NCI-H146 treated with DMSO at 0.1 percent for 48 hours (cell line): ENCODE data around the gene FNDC11.
"Not testable (repeated sequence)": the region's sequence is repeated elsewhere in the genome, so short reads cannot be mapped to it uniquely, and the experiment has no call there.

ENCODE experiments used
- DNase-seq: peaks from one replicate; lab custom pipeline; 2025; ENCODE audit not compliant: unreplicated experiment; lab: John Stamatoyannopoulos, UW

FNDC11 gene

GRCh38 chr20:63596423-63596822, 42.5 kb downstream of the FNDC11 start:
- no peak for DNase-seq

DNA sequence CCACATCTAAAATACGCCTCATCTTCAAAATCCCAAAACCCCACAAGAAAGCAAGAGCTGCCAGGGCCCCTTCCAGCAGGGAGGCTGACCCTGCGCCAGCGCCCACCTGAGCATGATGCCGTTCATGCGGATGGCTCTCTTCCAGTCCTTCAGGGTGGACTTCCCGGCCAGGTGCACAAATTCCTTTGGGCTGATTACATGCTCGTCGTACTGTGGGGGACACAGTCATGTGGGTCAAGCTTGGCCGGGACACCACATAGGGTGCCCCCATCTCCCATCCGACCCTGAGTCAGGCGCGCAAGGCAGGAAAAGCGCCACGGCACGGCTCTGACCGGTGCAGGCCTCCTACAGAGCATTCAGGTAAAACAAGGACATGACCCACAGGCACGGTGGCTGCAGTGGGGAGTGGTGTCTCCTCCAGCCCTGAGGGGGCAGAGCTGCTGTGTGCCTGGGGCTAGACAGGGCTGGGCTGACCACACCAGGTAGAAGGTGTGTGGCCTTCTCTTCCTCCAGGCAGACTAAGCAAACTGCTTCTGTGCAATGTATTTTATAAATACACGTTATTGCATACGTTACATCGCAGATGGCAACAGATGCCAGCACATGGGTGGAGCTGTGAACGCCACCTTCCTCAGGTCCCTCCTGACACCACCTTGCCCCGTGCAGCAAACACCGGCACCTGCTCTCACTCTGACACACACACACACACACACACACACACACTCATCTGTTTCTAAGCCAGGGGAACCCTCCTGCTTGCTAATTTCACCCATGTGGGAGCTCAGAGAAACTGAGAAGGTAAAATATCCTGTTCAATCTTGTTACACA, 43.9 kb downstream of the FNDC11 start:
- DNase-seq, result no peak

- DNase-seq, result no peak
Measured at GRCh38 chr20:63598479-63599395, 44.8 kb downstream of the FNDC11 start.

- DNase-seq, result no peak
Measured at GRCh38 chr20:63599396-63600050, 45.6 kb downstream of the FNDC11 start.

DNA sequence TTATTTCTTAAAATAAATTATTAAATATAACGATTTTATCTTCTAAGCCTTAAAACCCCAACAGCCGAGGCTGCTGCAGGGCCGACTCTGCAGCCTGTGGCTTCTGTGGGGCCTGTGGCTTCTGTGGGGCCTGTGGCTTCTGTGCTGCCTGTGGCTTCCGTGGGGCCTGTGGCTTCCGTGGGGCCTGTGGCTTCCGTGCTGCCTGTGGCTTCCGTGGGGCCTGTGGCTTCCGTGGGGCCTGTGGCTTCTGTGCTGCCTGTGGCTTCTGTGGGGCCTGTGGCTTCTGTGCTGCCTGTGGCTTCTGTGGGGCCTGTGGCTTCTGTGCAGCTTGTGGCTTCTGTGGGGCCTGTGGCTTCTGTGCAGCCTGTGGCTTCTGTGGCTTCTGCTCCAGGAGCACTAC, 47.7 kb downstream of the FNDC11 start:
- not testable (repeated sequence) for DNase-seq

DNA sequence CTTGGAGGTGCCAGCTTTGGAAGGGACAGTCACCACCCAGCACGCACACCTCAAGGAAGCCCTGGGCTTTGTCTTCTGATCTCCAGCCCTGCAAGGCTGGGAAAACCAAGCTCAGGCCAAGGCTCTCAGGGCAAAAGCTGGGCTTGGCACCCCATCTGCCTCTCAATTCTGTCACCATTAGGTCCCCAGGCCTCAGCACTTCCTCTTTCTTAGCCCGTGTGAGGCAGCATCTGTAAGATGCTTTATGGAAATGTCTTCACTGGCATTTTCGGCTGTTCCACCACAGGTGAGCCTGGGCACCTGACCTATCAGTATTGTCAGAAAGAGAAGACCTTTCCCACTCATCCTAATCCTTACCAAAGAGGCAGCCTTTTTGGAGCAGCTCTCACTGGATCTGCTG, 48.4 kb downstream of the FNDC11 start:
- no peak for DNase-seq
